HL-60 (cell line): ENCODE data around the gene IL1RAPL2.

Source experiments
- DNase-seq, 2 experiments: peaks; one replicate each; pipeline ENCODE4 v3.0.0-alpha.2; 2010 to 2020; ENCODE audit warnings: low read depth in 1 of 2, low spot score in 1 of 2
- H3K27ac ChIP-seq: fragments of 250-450 bp; sonication (Bioruptor Pico); replicated peaks from 2 replicates; pipeline ENCODE4 v1.5.1; 2020; ENCODE audit warnings: mild to moderate bottlenecking, moderate library complexity
- H3K27me3 ChIP-seq: fragments of 250-450 bp; sonication (Bioruptor Pico); 2 replicates; pipeline ENCODE4 v1.5.1; 2021; ENCODE audit warnings: mild to moderate bottlenecking, moderate library complexity; ENCODE audit not compliant: insufficient read depth, poor library complexity, severe bottlenecking
- H3K4me3 ChIP-seq: replicated peaks from 2 replicates; pipeline ENCODE4 v1.5.1; 2011; ENCODE audit warnings: mild to moderate bottlenecking, control low read depth, low read length; ENCODE audit not compliant: insufficient read depth
- CTCF ChIP-seq: IDR thresholded peaks from one replicate; pipeline ENCODE4 v1.5.1; 2011; ENCODE audit warnings: low read length, control low read depth, inconsistent platforms; ENCODE audit not compliant: insufficient read depth
- GABPA ChIP-seq: IDR thresholded peaks from 2 replicates; pipeline ENCODE4 v1.6.1; 2012; ENCODE audit warnings: low read depth
- POLR2AphosphoS5 ChIP-seq: IDR thresholded peaks from 2 replicates; pipeline ENCODE4 v1.6.1; 2012; ENCODE audit warnings: low read depth
- REST ChIP-seq: IDR thresholded peaks from 2 replicates; pipeline ENCODE4 v1.6.1; 2012; ENCODE audit warnings: low read depth; ENCODE audit not compliant: insufficient replicate concordance
- SPI1 ChIP-seq: IDR thresholded peaks from 2 replicates; pipeline ENCODE4 v1.6.1; 2012; ENCODE audit warnings: low read depth, mild to moderate bottlenecking, borderline replicate concordance

The IL1RAPL2 gene

GRCh38 chrX:105752338-105752956 is 1186.4 kb downstream of the IL1RAPL2 start:
- no peak overlapping the region for H3K4me3 ChIP-seq
- no peak for TF ChIP-seq SPI1
- DNase-seq, result no peak
- no peak overlapping the region for H3K27ac ChIP-seq
- H3K27me3 ChIP-seq, result no peaks in the 10 kb centered on the region

- Histone ChIP-seq H3K27ac (no peak overlapping the region), H3K27me3 (no peaks in the 10 kb centered on the region), H3K4me3 (no peak overlapping the region)
- no peak for TF ChIP-seq POLR2AphosphoS5
- no peak for TF ChIP-seq CTCF
- TF ChIP-seq SPI1, result no peak
- no peak for DNase-seq
These were observed 1187.4 kb downstream of the IL1RAPL2 start for GRCh38 chrX:105753411-105753810.

GRCh38 chrX:105754286-105754964 is 1188.4 kb downstream of the IL1RAPL2 start:
- Histone ChIP-seq H3K4me3 (no peak overlapping the region), H3K27me3 (no peaks in the 10 kb centered on the region), H3K27ac (no peak overlapping the region)
- DNase-seq, result no peak
- TF ChIP-seq SPI1 (no peak), GABPA (no peak), CTCF (no peak), POLR2AphosphoS5 (no peak), REST (no peak)

- TF ChIP-seq POLR2AphosphoS5, result no peak
- TF ChIP-seq REST, result no peak
- TF ChIP-seq CTCF, result no peak
- TF ChIP-seq SPI1, result no peak
- no peak for TF ChIP-seq GABPA
- Histone ChIP-seq H3K4me3 (no peak overlapping the region), H3K27me3 (no peaks in the 10 kb centered on the region), H3K27ac (no peak overlapping the region)
- no peak for DNase-seq
These were observed 1189.1 kb downstream of the IL1RAPL2 start for GRCh38 chrX:105755109-105755508.
